HEK293 (cell line): ENCODE data around the gene COL13A1.

Source experiments
- CTCF ChIP-seq: fragments of 450-650 bp; formaldehyde crosslinking; IDR thresholded peaks from 2 replicates; pipeline ENCODE4 v1.5.1; 2016; ENCODE audit warnings: missing biosample characterization, missing genetic modification characterization
- KLF10 ChIP-seq: fragments of 450-650 bp; IDR thresholded peaks from 2 replicates; pipeline ENCODE4 v1.5.1; 2018; ENCODE audit warnings: missing biosample characterization, mild to moderate bottlenecking, missing genetic modification characterization
- MZF1 ChIP-seq: fragments of 450-650 bp; formaldehyde crosslinking; IDR thresholded peaks from 2 replicates; pipeline ENCODE4 v1.5.1; 2017; ENCODE audit warnings: missing biosample characterization, missing genetic modification characterization, borderline replicate concordance
- ZNF645 ChIP-seq: fragments of 450-650 bp; formaldehyde crosslinking; IDR thresholded peaks from 2 replicates; pipeline ENCODE4; 2016; ENCODE audit warnings: missing biosample characterization, missing genetic modification characterization

DNA sequence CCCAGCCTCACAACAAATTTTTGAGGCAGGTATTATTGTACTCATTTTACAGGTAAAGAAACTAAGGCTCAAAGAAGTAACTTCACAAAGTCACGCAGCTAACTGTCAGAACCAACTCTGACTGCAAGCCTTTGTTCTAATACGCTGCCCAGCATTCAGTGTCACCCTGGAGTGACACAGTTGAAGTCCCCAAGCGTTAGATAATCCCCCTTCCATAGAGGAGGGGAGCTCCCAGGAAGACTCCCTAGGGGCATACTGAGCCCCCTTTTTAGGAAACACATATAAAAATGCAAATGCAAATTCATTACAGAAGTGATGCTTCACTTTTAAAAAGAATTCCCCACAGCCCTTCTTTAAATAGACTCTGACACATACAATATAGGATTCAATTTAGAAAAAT is 150.0 kb downstream of the COL13A1 start:
- TF ChIP-seq CTCF (tag by site-specific recombination) = no peak
- no peak for TF ChIP-seq ZNF645 (tag by site-specific recombination)
- no peak for TF ChIP-seq KLF10 (tag by site-specific recombination)
- TF ChIP-seq MZF1 = no peak
